ENCODE measurements around the gene OR52E1. TPM values are rescaled to one million over a fixed set of nuclear protein-coding genes. Genes with fewer than 3 reads are reported as not detected.
A peak's percentile ranks its signal among the peaks of the same experiment; 100 is the strongest.
"Not testable (repeated sequence)": the region's sequence is repeated elsewhere in the genome, so short reads cannot be mapped to it uniquely, and the experiment has no call there.

The OR52E1 gene
- not detected for total RNA-seq
- long read RNA-seq, result 0 reads

GRCh38 chr11:5069272-5069671 is at the start of gene OR52E1:
Gene OR52E1 (plus strand): TSS chr11:5069572.
- intact Hi-C loops (cut with DNase I, micrococcal nuclease), result no loop called here
- ATAC-seq (no peak), DNase-seq (no peak)

- no peak for DNase-seq
- no peak for ATAC-seq
- intact Hi-C loops (cut with DNase I, micrococcal nuclease), result no loop called here
These were observed 47.4 kb upstream of the OR52E1 start for GRCh38 chr11:5021996-5022395.

GRCh38 chr11:5036669-5037068 is 32.7 kb upstream of the OR52E1 start:
- intact Hi-C loops (cut with DNase I, micrococcal nuclease), result no loop called here
- DNase-seq (no peak), ATAC-seq (no peak)

GRCh38 chr11:5037926-5038325 is 31.4 kb upstream of the OR52E1 start:
- intact Hi-C loops (cut with DNase I, micrococcal nuclease), result no loop called here
- no peak for ATAC-seq
- no peak for DNase-seq

GRCh38 chr11:5038341-5038740 is 31.0 kb upstream of the OR52E1 start:
- intact Hi-C loops (cut with DNase I, micrococcal nuclease), result no loop called here
- ATAC-seq (no peak), DNase-seq (no peak)

- intact Hi-C loops (cut with DNase I, micrococcal nuclease), result no loop called here
- ATAC-seq, result no peak
These were observed 28.5 kb upstream of the OR52E1 start for GRCh38 chr11:5040876-5041275.

GRCh38 chr11:5042091-5042490 is 27.3 kb upstream of the OR52E1 start:
- DNase-seq, result no peak
- intact Hi-C loops (cut with DNase I, micrococcal nuclease), result no loop called here
- ATAC-seq, result no peak

More at GRCh38 chr11:5040876-5041275, 28.5 kb upstream of the OR52E1 start:
- no peak for DNase-seq

GRCh38 chr11:5043380-5043779 is 26.0 kb upstream of the OR52E1 start:
- no peak for ATAC-seq
- DNase-seq, result no peak
- intact Hi-C loops (cut with DNase I, micrococcal nuclease), result no loop called here

GRCh38 chr11:5046226-5046625 is 23.1 kb upstream of the OR52E1 start, which contains the start of gene OR52J3:
Gene OR52J3 (plus strand): TSS chr11:5046526. CDS start chr11:5046526, 0 bp downstream.
- intact Hi-C loops (cut with DNase I, micrococcal nuclease), result no loop called here
- ATAC-seq, result no peak
- no peak for DNase-seq

- DNase-seq (no peak), ATAC-seq (no peak)
- intact Hi-C loops (cut with DNase I, micrococcal nuclease), result no loop called here
These were observed 22.5 kb upstream of the OR52E1 start for GRCh38 chr11:5046754-5047330.

- ATAC-seq; intact Hi-C loops (cut with DNase I, micrococcal nuclease); DNase-seq: not testable (repeated sequence)
These were observed 10.7 kb upstream of the OR52E1 start for GRCh38 chr11:5058679-5059078.

GRCh38 chr11:5059391-5059790 is 10.0 kb upstream of the OR52E1 start, which contains the start of gene OR52E2:
Gene OR52E2 (minus strand): TSS chr11:5059627. CDS start chr11:5059627, 0 bp downstream.
- ATAC-seq, result no peak
- no peak for DNase-seq
- intact Hi-C loops (cut with DNase I, micrococcal nuclease), result no loop called here

GRCh38 chr11:5065027-5065426 is 4.3 kb upstream of the OR52E1 start:
- intact Hi-C loops (cut with DNase I, micrococcal nuclease), result no loop called here
- ATAC-seq (no peak), DNase-seq (no peak)

- ATAC-seq (no peak), DNase-seq (no peak)
These were observed 2.4 kb downstream of the OR52E1 start for GRCh38 chr11:5071799-5072198.

GRCh38 chr11:5081405-5081804 is 12.0 kb downstream of the OR52E1 start:
- intact Hi-C loops (cut with DNase I, micrococcal nuclease), result no loop called here
- no peak for ATAC-seq

More at GRCh38 chr11:5071799-5072198, 2.4 kb downstream of the OR52E1 start:
- intact Hi-C loops (cut with DNase I, micrococcal nuclease), result no loop called here

GRCh38 chr11:5083602-5084001 is 14.2 kb downstream of the OR52E1 start:
- intact Hi-C loops (cut with DNase I, micrococcal nuclease), result no loop called here
- ATAC-seq, result no peak
- no peak for DNase-seq

More at GRCh38 chr11:5081405-5081804, 12.0 kb downstream of the OR52E1 start:
- no peak for DNase-seq

- intact Hi-C loops (cut with DNase I, micrococcal nuclease), result no loop called here
- no peak for ATAC-seq
- no peak for DNase-seq
These were observed 19.2 kb downstream of the OR52E1 start for GRCh38 chr11:5088556-5088955.

GRCh38 chr11:5090668-5091067 is 21.3 kb downstream of the OR52E1 start:
- ATAC-seq, result peak; percentile 85
- no peak for DNase-seq
- intact Hi-C loops (cut with DNase I, micrococcal nuclease), result no loop called here

- no peak for DNase-seq
- no peak for ATAC-seq
- intact Hi-C loops (cut with DNase I, micrococcal nuclease), result no loop called here
These were observed 23.6 kb downstream of the OR52E1 start for GRCh38 chr11:5092821-5093585.

GRCh38 chr11:5096011-5096410 is 26.6 kb downstream of the OR52E1 start:
- ATAC-seq (no peak), DNase-seq (no peak)
- intact Hi-C loops (cut with DNase I, micrococcal nuclease), result no loop called here
